AG09309 (cell line): Measurements from ENCODE around the gene FAM107B.

ENCODE experiments used
- DNase-seq: peaks from one replicate; pipeline ENCODE4 v3.0.0-alpha.2; 2010; ENCODE audit warnings: low read depth
- H3K4me3 ChIP-seq: 2 replicates; pipeline ENCODE4 v1.5.1; 2011; ENCODE audit warnings: mild to moderate bottlenecking, low read depth, low read length, moderate library complexity; ENCODE audit not compliant: control insufficient read depth
- TF ChIP-seq, protein P1 (sequence below): IDR thresholded peaks from 2 replicates; pipeline ENCODE4 v1.5.1; 2011; ENCODE audit warnings: mild to moderate bottlenecking, low read depth, low read length, inconsistent platforms; ENCODE audit not compliant: insufficient read depth, control insufficient read depth; ENCODE audit errors: missing control alignments

The FAM107B gene

DNA sequence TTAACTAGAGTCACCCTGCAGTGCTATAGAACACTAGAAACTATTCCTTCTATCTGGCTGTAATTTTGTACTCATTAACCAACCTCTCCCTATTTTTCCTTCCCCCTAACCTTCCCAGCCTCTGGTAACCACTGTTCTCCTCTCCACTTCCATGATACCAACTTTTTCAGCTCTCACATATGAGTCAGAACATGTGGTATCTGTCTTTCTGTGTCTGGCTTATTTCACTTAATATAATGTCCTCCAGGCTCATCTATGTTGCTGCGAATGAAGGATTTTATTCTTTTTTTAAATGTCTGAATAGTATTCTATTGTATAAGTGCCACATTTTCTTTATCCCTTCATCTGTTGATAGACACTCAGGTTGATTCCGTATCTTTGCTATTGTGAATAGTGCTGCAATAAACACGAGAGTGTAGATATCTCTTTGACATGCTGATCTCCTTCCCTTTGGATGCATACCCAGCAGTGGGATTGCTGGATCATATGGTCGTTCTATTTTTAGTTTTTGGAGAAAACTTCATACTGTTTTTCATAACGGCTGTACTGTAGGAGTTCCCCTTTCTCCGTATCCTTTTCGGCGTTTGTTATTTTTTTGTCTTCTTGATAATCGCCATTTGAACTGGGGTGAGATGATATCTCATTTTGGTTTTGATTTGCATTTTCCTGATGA, 101.4 kb downstream of the FAM107B start:
- DNase-seq, result no peak
- TF ChIP-seq, protein P1, sequence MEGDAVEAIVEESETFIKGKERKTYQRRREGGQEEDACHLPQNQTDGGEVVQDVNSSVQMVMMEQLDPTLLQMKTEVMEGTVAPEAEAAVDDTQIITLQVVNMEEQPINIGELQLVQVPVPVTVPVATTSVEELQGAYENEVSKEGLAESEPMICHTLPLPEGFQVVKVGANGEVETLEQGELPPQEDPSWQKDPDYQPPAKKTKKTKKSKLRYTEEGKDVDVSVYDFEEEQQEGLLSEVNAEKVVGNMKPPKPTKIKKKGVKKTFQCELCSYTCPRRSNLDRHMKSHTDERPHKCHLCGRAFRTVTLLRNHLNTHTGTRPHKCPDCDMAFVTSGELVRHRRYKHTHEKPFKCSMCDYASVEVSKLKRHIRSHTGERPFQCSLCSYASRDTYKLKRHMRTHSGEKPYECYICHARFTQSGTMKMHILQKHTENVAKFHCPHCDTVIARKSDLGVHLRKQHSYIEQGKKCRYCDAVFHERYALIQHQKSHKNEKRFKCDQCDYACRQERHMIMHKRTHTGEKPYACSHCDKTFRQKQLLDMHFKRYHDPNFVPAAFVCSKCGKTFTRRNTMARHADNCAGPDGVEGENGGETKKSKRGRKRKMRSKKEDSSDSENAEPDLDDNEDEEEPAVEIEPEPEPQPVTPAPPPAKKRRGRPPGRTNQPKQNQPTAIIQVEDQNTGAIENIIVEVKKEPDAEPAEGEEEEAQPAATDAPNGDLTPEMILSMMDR, result no peak
- H3K4me3 ChIP-seq, result no peak overlapping the region

DNA sequence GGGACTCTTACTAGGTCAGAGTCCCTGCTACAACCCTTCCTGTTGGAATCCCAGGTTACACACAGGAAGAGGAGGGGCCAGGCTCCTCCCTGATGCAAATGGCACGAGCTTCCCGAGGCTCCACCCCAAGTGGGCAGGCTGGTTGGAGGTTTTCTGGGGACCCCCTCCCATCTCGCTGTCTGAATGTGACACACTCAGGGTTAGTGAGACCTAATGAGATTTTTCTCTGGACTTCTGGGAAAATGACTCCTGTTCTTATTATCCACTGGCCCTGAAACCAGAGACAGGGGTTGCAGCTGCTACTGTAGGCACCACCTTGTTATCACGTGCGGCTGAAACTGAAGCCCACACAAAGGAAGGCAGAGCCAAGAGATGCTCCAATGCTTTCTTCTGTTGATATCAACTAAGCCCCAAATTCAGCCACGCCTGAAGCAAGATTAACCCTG, 103.3 kb downstream of the FAM107B start:
- TF ChIP-seq, protein P1, result no peak
- no peak overlapping the region for H3K4me3 ChIP-seq
- no peak for DNase-seq

DNA sequence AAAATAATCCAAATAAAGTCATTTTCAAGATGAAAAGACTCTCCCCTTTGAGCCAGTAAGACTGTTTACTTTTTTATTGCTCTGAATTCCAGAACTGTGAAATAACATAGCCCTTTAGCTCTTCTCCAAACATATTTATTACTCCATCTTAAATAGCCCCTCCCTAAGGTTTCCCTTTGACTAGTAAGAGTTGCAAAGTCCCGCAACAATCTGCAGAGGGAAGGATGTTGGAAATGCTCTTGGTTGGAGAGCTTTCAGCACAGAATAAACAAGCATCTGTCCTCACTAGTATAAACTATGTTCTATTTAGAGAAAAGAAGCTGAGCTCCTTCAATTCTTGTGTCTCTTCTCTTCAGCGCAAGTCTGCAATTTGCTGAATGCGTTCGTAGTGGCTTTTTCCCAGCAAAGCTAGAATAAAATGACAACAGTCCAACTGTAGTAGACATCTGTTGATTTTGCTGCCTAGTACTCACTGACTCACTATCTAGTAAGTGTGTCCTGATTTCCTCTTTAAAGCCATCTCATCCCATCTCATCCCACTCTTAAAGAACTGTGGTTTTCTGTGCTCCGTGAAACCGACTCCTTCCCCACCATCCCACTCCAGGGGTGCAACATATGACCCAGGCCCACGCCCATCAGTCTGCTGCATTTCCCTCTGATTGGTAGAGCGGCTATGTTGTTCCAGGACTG, 104.0 kb downstream of the FAM107B start:
- H3K4me3 ChIP-seq, result peak overlapping the region; percentile 8
- TF ChIP-seq, protein P1, result no peak
- no peak for DNase-seq

DNA sequence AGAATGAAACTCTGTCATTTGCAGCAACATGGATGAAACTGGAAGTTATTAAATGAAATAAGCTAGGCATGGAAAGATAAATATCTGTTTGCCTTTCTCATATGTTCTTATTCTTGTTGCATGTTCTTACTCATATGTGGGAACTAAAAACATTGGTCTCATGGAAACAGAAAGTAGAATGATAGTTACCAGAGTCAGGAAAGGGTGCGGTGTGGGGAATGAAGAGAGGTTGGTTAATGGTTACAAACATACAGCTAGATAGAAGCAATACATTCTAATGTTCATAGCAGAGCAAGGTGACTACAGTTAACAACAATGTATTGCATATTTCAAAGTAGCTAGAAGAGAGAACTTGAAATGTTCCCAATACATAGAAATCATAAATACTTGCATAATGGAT, 105.1 kb downstream of the FAM107B start:
- no peak overlapping the region for H3K4me3 ChIP-seq
- DNase-seq, result no peak
- TF ChIP-seq, protein P1, result no peak

DNA sequence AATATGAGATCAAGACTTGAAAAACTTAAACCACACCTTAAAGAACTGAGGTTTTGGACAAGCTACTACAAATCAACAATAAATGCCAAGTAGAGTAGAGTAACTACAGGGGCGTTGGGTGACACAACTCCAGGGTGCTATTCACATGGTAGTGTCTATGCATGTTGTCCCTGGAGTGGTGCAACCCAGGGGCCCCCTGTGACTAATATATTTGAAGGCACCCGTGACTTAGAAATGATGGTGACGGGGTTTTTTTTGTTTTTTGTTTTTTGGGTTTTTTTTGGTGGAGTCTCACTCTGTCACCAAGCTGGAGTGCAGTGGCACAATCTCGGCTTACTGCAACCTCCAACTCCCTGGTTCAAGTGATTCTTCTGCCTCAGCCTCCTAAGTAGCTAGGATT, 106.9 kb downstream of the FAM107B start:
- no peak for DNase-seq
- TF ChIP-seq, protein P1, result no peak
- H3K4me3 ChIP-seq, result no peak overlapping the region

DNA sequence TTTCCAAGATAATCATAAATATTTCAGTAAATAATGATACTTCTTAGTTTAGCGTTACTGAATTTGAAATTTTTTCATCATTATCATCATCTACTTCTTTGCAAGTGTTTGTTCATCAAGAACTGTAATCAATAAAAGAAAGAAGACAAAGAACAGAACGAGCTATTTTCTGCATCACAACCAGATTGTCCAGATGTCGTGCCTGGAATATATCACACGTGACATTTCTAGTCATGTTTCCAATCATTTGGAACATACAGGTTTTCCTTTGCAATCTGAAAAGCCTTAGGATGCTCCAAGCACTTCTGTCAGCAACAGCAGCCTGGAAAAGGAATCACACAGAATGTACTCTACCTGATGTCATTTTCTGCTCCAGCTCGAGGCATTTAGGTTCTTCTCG, 107.4 kb downstream of the FAM107B start:
- H3K4me3 ChIP-seq, result no peak overlapping the region
- no peak for DNase-seq
- TF ChIP-seq, protein P1, result no peak
